ENCODE results near the gene HFM1. TPM values are rescaled to one million over a fixed set of nuclear protein-coding genes. Genes with fewer than 3 reads are reported as not detected.
"Not testable (repeated sequence)": the region's sequence is repeated elsewhere in the genome, so short reads cannot be mapped to it uniquely, and the experiment has no call there.

The HFM1 gene
- total RNA-seq = not detected

GRCh38 chr1:91404151-91405012 lies at the start of gene HFM1:
Gene HFM1, minus strand, starts transcription at chr1:91404837. Its CDS starts 3,755 bp downstream, at chr1:91401082.
- Mint-ChIP-seq H3K9me3 (no peaks in the 10 kb centered on the region), H3K27me3 (ENCODE audit: low read depth) (peaks cover 22% of the 10 kb centered on the region), H3K36me3 (ENCODE audit: insufficient read depth in 2 of 2) (peaks cover 0 to 1% of the 10 kb centered on the region in 2 donors), H3K4me1 (ENCODE audit: low read depth) (peaks cover 5% of the 10 kb centered on the region), H3K27ac (no peak within 1 kb of the TSS), H3K4me3 (peak within 1 kb of the TSS; percentile 81 to 88)
- ATAC-seq (replicated peaks in 1 of 2) = peak; percentile 99
- DNase-seq = peak; percentile 72 to 77

GRCh38 chr1:91454136-91454535 lies 49.5 kb upstream of the HFM1 start:
- Mint-ChIP-seq H3K4me3 (no peak overlapping the region), H3K27me3 (ENCODE audit: low read depth) (peaks cover 6% of the 10 kb centered on the region), H3K9me3 (no peaks in the 10 kb centered on the region), H3K4me1 (ENCODE audit: low read depth) (no peaks in the 10 kb centered on the region), H3K27ac (no peak overlapping the region), H3K36me3 (ENCODE audit: insufficient read depth in 2 of 2) (no peaks in the 10 kb centered on the region)
- ATAC-seq (replicated peaks in 1 of 2) = no peak
- DNase-seq = no peak

GRCh38 chr1:91450260-91450659 lies 45.6 kb upstream of the HFM1 start:
- H3K4me3 Mint-ChIP-seq = no peak overlapping the region
- no peaks in the 10 kb centered on the region for H3K4me1 Mint-ChIP-seq (ENCODE audit: low read depth)
- H3K9me3 Mint-ChIP-seq = no peaks in the 10 kb centered on the region
- no peak overlapping the region for H3K27ac Mint-ChIP-seq
- ATAC-seq (replicated peaks in 1 of 2) (no peak), DNase-seq (no peak)
- peaks cover 6% of the 10 kb centered on the region for H3K27me3 Mint-ChIP-seq (ENCODE audit: low read depth)
- H3K36me3 Mint-ChIP-seq (ENCODE audit: insufficient read depth in 2 of 2) = no peaks in the 10 kb centered on the region

- H3K9me3 Mint-ChIP-seq; H3K27ac Mint-ChIP-seq; DNase-seq; H3K4me3 Mint-ChIP-seq; ATAC-seq (replicated peaks in 1 of 2); H3K4me1 Mint-ChIP-seq (ENCODE audit: low read depth): not testable (repeated sequence)
- Mint-ChIP-seq H3K36me3 (ENCODE audit: insufficient read depth in 2 of 2) (peaks cover 1 to 12% of the 10 kb centered on the region in 2 donors), H3K27me3 (ENCODE audit: low read depth) (peaks cover 13% of the 10 kb centered on the region)
These were observed 43.1 kb upstream of the HFM1 start for GRCh38 chr1:91447782-91448181.

- Mint-ChIP-seq H3K27me3 (ENCODE audit: low read depth) (peaks cover 17% of the 10 kb centered on the region), H3K36me3 (ENCODE audit: insufficient read depth in 2 of 2) (peaks cover 1 to 12% of the 10 kb centered on the region in 2 donors)
- H3K27ac Mint-ChIP-seq; ATAC-seq (replicated peaks in 1 of 2); H3K4me3 Mint-ChIP-seq; DNase-seq; H3K9me3 Mint-ChIP-seq; H3K4me1 Mint-ChIP-seq (ENCODE audit: low read depth): not testable (repeated sequence)
These were observed 37.3 kb upstream of the HFM1 start for GRCh38 chr1:91441980-91442379.

GRCh38 chr1:91440847-91441246 lies 36.2 kb upstream of the HFM1 start:
- ATAC-seq (replicated peaks in 1 of 2) (no peak), DNase-seq (no peak)
- Mint-ChIP-seq H3K27me3 (ENCODE audit: low read depth) (peaks cover 17% of the 10 kb centered on the region), H3K9me3 (peaks cover 0 to 6% of the 10 kb centered on the region in 2 donors), H3K27ac (no peak overlapping the region), H3K36me3 (ENCODE audit: insufficient read depth in 2 of 2) (peaks cover 1 to 12% of the 10 kb centered on the region in 2 donors), H3K4me1 (ENCODE audit: low read depth) (no peaks in the 10 kb centered on the region), H3K4me3 (no peak overlapping the region)

- Mint-ChIP-seq H3K27me3 (ENCODE audit: low read depth) (peaks cover 10% of the 10 kb centered on the region), H3K4me3 (no peak overlapping the region), H3K9me3 (peaks cover 0 to 3% of the 10 kb centered on the region in 2 donors), H3K36me3 (ENCODE audit: insufficient read depth in 2 of 2) (peaks cover 0 to 11% of the 10 kb centered on the region in 2 donors), H3K4me1 (ENCODE audit: low read depth) (no peaks in the 10 kb centered on the region), H3K27ac (peak overlapping the region; percentile 47)
- DNase-seq = no peak
- no peak for ATAC-seq (replicated peaks in 1 of 2)
These were observed 34.4 kb upstream of the HFM1 start for GRCh38 chr1:91439016-91439415.

GRCh38 chr1:91428182-91428798 lies 23.7 kb upstream of the HFM1 start:
- Mint-ChIP-seq H3K4me3 (no peak overlapping the region), H3K27me3 (ENCODE audit: low read depth) (peaks cover 51% of the 10 kb centered on the region), H3K36me3 (ENCODE audit: insufficient read depth in 2 of 2) (peaks cover 0 to 2% of the 10 kb centered on the region in 2 donors), H3K9me3 (no peaks in the 10 kb centered on the region), H3K27ac (no peak overlapping the region), H3K4me1 (ENCODE audit: low read depth) (no peaks in the 10 kb centered on the region)
- DNase-seq (no peak), ATAC-seq (replicated peaks in 1 of 2) (no peak)

- DNase-seq (no peak), ATAC-seq (replicated peaks in 1 of 2) (no peak)
- no peaks in the 10 kb centered on the region for H3K4me1 Mint-ChIP-seq (ENCODE audit: low read depth)
- H3K36me3 Mint-ChIP-seq (ENCODE audit: insufficient read depth in 2 of 2) = peaks cover 0 to 2% of the 10 kb centered on the region in 2 donors
- no peaks in the 10 kb centered on the region for H3K9me3 Mint-ChIP-seq
- no peak overlapping the region for H3K4me3 Mint-ChIP-seq
- H3K27ac Mint-ChIP-seq = no peak overlapping the region
- peaks cover 51% of the 10 kb centered on the region for H3K27me3 Mint-ChIP-seq (ENCODE audit: low read depth)
These were observed 23.1 kb upstream of the HFM1 start for GRCh38 chr1:91427741-91428140.

- not testable (repeated sequence) for H3K36me3 Mint-ChIP-seq (ENCODE audit: insufficient read depth in 2 of 2); ATAC-seq (replicated peaks in 1 of 2); H3K4me3 Mint-ChIP-seq; DNase-seq; H3K9me3 Mint-ChIP-seq; H3K27ac Mint-ChIP-seq; H3K4me1 Mint-ChIP-seq (ENCODE audit: low read depth)
- H3K27me3 Mint-ChIP-seq (ENCODE audit: low read depth) = peaks cover 48% of the 10 kb centered on the region
These were observed 17.9 kb upstream of the HFM1 start for GRCh38 chr1:91422523-91422922.

GRCh38 chr1:91412371-91412770 lies 7.7 kb upstream of the HFM1 start:
- Mint-ChIP-seq H3K4me1 (ENCODE audit: low read depth) (no peaks in the 10 kb centered on the region), H3K27me3 (ENCODE audit: low read depth) (peaks cover 6% of the 10 kb centered on the region), H3K36me3 (ENCODE audit: insufficient read depth in 2 of 2) (no peaks in the 10 kb centered on the region), H3K27ac (no peak overlapping the region), H3K4me3 (no peak overlapping the region), H3K9me3 (no peaks in the 10 kb centered on the region)
- DNase-seq (no peak), ATAC-seq (replicated peaks in 1 of 2) (no peak)

- ATAC-seq (replicated peaks in 1 of 2) = no peak
These were observed 2.2 kb upstream of the HFM1 start for GRCh38 chr1:91406773-91407389.

GRCh38 chr1:91402023-91402422 lies 2.6 kb downstream of the HFM1 start:
- no peak overlapping the region for H3K4me3 Mint-ChIP-seq
- DNase-seq (no peak), ATAC-seq (replicated peaks in 1 of 2) (no peak)
- peaks cover 5% of the 10 kb centered on the region for H3K4me1 Mint-ChIP-seq (ENCODE audit: low read depth)
- peaks cover 26% of the 10 kb centered on the region for H3K27me3 Mint-ChIP-seq (ENCODE audit: low read depth)
- H3K9me3 Mint-ChIP-seq = no peaks in the 10 kb centered on the region
- peak overlapping the region; percentile 58 for H3K27ac Mint-ChIP-seq
- H3K36me3 Mint-ChIP-seq (ENCODE audit: insufficient read depth in 2 of 2) = peaks cover 0 to 1% of the 10 kb centered on the region in 2 donors

More at GRCh38 chr1:91406773-91407389, 2.2 kb upstream of the HFM1 start:
- H3K27me3 Mint-ChIP-seq (ENCODE audit: low read depth) = peaks cover 16% of the 10 kb centered on the region
- no peak overlapping the region for H3K27ac Mint-ChIP-seq
- H3K9me3 Mint-ChIP-seq = no peaks in the 10 kb centered on the region
- no peak overlapping the region for H3K4me3 Mint-ChIP-seq
- peaks cover 5% of the 10 kb centered on the region for H3K4me1 Mint-ChIP-seq (ENCODE audit: low read depth)
- H3K36me3 Mint-ChIP-seq (ENCODE audit: insufficient read depth in 2 of 2) = peaks cover 0 to 1% of the 10 kb centered on the region in 2 donors
- DNase-seq = no peak

Data from activated T-cell treated with anti-CD3 and anti-CD28 coated beads, Interleukin-2, amount 50 U/mL, for 72 hours (primary cell).